ENCODE data around the gene CLSTN2.

Gene CLSTN2

DNA sequence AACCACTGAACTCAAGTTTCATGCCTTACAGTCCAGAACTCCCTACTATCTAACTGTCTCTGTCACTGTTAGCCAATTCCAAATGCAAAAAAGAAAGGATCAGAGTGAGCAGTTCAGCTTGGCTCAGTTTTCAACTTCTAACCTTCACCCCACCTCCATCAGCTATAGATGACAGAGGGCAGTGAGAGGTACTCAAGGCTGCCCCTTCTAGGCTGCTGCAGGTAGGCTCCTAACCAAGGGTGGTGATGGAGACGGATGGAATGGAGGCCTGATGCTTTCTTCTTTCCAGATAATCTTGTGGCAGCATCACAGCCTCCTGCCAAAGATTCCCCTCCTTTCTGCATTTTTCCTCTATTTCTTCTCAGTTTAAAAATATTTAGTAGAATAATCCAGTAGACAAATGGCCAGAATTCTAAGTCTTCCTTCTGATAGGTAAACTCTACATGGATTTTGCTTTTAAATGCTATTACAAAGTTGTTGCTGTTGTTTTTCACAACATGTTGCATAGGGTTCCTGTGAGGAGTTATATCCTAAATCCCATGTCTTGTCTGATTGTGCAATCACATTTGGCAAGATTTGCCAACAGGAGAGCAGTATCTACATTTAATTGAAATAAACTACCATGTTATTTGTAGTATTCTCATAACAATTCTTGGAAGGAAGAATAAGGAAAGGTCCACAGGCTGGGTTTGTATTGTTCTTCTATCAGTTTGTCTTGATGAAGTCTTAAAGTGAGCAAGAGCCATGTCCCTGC is 441.3 kb downstream of the CLSTN2 start:
- DNase-seq (ENCODE audit: insufficient read length, low spot score): no peak
- TF ChIP-seq POLR2AphosphoS5 (IDR thresholded peaks at IDR 0.05; ENCODE audit: low read depth, low read length) (no peak), TAF1 (IDR thresholded peaks at IDR 0.05; ENCODE audit: low read depth, low read length) (no peak), POLR2A (IDR thresholded peaks at IDR 0.05; ENCODE audit: low read depth, low read length) (no peak), SPI1 (IDR thresholded peaks at IDR 0.05; ENCODE audit: low read depth, low read length) (no peak), POU2F2 (IDR thresholded peaks at IDR 0.05; ENCODE audit: low read depth, low read length) (no peak), PAX5 (IDR thresholded peaks at IDR 0.05; ENCODE audit: insufficient read depth, low read length, severe bottlenecking) (no peak)
- no peak for FAIRE-seq

DNA sequence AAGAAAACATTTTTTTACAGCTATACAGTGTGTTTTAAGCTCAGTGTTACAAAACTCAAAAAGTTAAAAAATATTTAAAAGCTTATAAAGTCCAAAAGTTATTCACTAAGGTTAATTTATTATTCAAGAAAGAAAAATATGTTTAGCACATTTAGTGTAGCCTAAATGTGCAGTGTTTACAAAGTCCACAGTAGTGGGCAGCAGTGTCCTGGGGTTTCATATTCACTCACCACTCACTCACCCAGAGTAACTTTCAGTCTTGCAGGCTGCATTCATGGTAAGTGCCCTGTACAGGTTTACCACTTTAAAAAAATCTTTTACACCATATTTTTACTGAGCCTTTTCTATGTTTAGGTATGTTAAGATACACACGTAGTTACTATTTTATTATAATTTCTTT is 442.7 kb downstream of the CLSTN2 start:
- TF ChIP-seq POLR2A (IDR thresholded peaks at IDR 0.05; ENCODE audit: low read depth, low read length) (no peak), SPI1 (IDR thresholded peaks at IDR 0.05; ENCODE audit: low read depth, low read length) (no peak), PAX5 (IDR thresholded peaks at IDR 0.05; ENCODE audit: insufficient read depth, low read length, severe bottlenecking) (no peak)
- FAIRE-seq (no peak), DNase-seq (ENCODE audit: insufficient read length, low spot score) (no peak)

DNA sequence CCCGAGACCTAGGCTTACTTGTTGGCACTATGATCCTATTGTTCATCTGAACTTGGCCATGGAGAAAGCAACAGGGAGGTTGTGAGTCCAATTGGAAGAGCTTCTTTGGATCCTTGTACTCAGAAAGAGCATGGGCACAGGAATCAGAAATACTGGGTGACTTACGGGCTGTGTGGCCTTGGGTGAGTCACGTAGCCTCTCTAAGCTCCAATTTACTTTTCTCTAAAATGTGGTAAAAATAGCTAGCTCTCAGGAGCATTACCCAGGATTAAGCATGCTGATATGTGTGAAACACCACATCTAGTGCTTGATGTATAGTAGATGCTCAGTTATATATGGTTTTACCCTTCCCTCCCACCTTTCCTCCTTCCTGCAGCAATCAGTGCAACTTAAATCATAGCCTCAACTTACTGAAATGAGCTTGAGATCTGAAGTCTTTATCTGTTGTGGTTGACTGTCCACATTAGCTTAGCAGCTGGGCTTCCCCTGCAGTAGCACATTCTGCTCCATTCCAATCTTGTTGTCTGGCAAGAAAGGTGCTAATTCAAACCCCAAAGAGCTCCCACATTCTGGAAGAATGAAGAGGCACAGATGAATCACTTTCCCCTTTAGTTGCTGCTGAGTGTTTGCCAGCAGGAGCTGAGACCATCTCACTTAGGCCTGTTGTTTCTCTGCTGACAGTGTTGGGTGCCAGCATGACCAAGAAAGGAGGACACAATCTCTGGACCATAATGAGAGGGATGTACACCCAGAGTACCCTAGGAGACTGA is 443.8 kb downstream of the CLSTN2 start:
- no peak for FAIRE-seq

DNA sequence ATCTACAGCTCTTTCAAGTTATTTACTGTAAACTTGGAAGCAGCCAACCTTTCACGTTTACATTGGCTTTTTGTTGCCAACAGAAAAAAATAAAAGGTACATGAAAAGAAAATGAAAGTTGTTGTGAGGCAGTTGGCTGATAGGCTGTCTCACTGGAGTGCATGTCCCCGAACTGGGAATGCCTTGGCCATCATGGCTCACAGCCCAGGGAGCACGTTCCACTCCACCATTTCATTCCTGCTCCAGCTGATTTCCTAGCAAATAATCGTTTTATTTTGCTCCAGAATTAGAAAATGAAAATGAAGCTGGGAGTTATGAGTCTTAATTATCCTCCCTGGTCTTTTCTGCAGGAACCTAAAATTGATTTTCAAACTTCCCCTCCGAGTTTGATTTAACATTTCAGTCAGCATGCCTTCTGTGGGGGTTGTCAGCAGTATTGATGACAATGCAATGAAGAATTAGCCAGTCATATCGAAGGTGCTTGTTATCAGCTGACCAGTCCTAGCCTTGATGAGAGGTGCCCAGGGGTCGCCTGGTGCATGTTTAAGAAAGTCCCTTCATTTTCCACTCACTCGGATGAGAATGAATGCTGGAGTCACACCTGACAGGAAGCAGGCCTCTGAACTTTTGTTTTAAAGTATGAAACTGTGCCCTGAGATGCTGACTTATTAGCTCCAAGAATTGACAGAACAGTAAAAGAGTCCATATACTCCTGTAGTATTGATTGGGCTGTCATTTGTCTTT is 449.2 kb downstream of the CLSTN2 start:
- FAIRE-seq (no peak), DNase-seq (ENCODE audit: insufficient read length, low spot score) (no peak)
- TF ChIP-seq PAX5 (IDR thresholded peaks at IDR 0.05; ENCODE audit: insufficient read depth, low read length, severe bottlenecking) (no peak), POLR2A (IDR thresholded peaks at IDR 0.05; ENCODE audit: low read depth, low read length) (no peak), SPI1 (IDR thresholded peaks at IDR 0.05; ENCODE audit: low read depth, low read length) (no peak), POLR2AphosphoS5 (IDR thresholded peaks at IDR 0.05; ENCODE audit: low read depth, low read length) (no peak), POU2F2 (IDR thresholded peaks at IDR 0.05; ENCODE audit: low read depth, low read length) (no peak), TAF1 (IDR thresholded peaks at IDR 0.05; ENCODE audit: low read depth, low read length) (no peak)

More for the DNA sequence above, 443.8 kb downstream of the CLSTN2 start:
- TF ChIP-seq SPI1 (IDR thresholded peaks at IDR 0.05; ENCODE audit: low read depth, low read length) (no peak), POLR2AphosphoS5 (IDR thresholded peaks at IDR 0.05; ENCODE audit: low read depth, low read length) (no peak), TAF1 (IDR thresholded peaks at IDR 0.05; ENCODE audit: low read depth, low read length) (no peak), PAX5 (IDR thresholded peaks at IDR 0.05; ENCODE audit: insufficient read depth, low read length, severe bottlenecking) (no peak)
- DNase-seq (ENCODE audit: insufficient read length, low spot score): no peak

DNA sequence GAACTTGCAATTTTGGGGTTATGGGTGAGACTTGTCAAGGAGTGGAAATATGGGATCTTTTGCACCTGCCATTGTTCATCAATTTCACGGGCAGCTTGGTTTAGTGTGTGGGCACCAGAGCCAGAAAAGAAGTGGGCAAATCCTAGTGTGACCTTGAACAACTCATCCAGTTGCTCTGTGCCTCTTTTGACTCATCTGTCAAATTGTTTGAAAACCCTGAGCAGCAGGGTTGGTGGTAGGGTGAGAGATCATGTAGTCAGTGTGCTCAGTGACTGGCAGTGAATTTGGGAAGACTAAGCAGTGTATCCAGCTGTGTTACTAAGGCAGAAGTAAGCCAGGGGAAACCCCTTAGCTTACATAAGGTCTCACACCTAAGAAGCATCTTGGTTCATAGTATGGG is 449.9 kb downstream of the CLSTN2 start:
- FAIRE-seq: no peak
- TF ChIP-seq POLR2A (IDR thresholded peaks at IDR 0.05; ENCODE audit: low read depth, low read length): no peak
- no peak for TF ChIP-seq POU2F2 (IDR thresholded peaks at IDR 0.05; ENCODE audit: low read depth, low read length)
- no peak for TF ChIP-seq TAF1 (IDR thresholded peaks at IDR 0.05; ENCODE audit: low read depth, low read length)
- no peak for TF ChIP-seq PAX5 (IDR thresholded peaks at IDR 0.05; ENCODE audit: insufficient read depth, low read length, severe bottlenecking)
- no peak for TF ChIP-seq POLR2AphosphoS5 (IDR thresholded peaks at IDR 0.05; ENCODE audit: low read depth, low read length)
- TF ChIP-seq SPI1 (IDR thresholded peaks at IDR 0.05; ENCODE audit: low read depth, low read length): no peak
- DNase-seq (ENCODE audit: insufficient read length, low spot score): no peak

DNA sequence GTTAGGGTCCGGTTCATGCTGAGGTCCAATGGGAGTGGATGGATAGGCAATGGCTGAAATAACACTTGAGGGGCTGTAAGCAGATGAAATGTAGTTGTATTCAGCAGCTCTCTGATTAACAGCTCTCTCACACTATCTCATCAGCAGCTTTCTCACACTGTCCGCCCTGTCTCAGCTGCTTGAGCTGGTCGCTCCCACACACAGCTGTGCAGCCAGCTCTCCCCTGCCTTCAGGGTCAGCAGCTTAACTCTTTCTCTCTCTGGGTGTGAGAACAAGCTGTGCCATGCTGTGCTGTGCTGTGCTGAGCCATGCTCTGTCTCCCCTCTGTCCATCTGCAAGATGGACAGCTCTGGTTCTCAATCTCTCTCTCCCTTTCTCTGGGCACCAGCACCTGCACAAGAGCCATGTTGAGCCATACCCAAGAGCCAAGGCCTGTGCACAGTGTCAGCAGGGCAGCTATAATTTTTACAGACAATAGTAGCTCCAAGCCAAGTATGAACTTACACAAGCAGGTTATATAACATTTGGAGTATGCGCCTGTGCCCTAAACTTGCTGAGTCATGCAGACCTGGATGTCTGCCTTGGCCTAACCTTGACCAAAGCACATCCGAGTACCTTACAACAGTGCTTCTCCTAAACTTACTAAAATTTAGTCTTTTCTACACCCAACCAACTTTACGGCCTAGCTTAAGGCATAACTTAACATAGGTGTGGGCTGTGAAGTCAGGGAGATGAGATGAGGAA is 451.5 kb downstream of the CLSTN2 start:
- FAIRE-seq: no peak
- TF ChIP-seq TAF1 (IDR thresholded peaks at IDR 0.05; ENCODE audit: low read depth, low read length) (no peak), POLR2A (IDR thresholded peaks at IDR 0.05; ENCODE audit: low read depth, low read length) (no peak), SPI1 (IDR thresholded peaks at IDR 0.05; ENCODE audit: low read depth, low read length) (no peak), POU2F2 (IDR thresholded peaks at IDR 0.05; ENCODE audit: low read depth, low read length) (no peak), PAX5 (IDR thresholded peaks at IDR 0.05; ENCODE audit: insufficient read depth, low read length, severe bottlenecking) (no peak)
- no peak for DNase-seq (ENCODE audit: insufficient read length, low spot score)

DNA sequence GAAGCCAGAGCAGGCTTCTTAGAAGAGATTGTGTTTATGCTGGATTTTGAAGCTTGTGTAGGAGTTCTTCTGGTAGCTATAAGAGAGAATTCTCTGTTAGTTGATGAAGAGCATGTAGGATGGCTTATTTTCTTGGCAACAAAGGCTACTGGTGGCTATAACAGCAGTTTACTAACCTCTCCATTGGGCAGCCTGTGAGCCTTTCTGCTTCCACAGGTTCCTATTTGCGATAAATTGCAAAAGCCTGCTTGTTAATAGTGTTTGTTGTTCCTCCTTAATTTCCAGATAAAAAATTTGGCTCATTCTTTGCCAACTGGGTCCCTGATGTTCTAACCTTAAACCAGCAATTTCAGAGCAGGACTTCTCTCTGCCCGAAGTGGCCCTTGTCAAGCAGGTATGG is 452.3 kb downstream of the CLSTN2 start:
- FAIRE-seq: no peak
- no peak for DNase-seq (ENCODE audit: insufficient read length, low spot score)

DNA sequence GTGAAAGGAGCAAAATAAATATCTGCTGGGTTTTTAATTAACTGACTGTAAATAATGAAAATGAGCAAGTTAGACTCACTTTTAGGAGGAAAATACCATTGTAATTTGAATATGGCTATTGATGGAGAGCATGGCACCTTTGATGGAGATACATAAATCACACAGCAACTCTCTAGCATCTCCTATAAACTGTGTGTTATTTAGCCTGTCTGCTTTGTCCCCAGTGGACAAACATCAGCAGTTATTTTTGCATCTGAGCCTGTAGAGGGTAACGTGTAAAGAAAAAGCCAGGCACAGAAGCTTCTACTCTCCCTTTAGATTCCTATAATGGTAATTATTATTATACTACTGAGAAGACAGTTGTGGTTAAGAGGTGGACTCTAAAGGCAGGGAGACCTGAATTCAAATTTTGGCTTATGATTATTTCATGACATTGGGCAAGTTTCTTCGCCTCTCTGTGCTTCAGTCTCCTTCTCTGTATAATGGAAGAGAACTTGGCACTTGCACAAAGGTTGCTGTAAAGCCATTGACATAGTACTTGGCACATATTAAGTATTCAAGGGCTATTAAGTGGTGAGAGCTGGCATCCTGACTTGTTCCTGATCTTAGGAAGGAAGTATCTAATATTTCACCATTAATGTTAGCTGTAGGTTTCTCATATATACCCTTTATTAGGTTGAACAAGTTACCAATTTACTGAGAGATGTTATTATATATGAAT is 453.4 kb downstream of the CLSTN2 start:
- no peak for FAIRE-seq
- DNase-seq (ENCODE audit: insufficient read length, low spot score): no peak
- no peak for TF ChIP-seq POLR2A (IDR thresholded peaks at IDR 0.05; ENCODE audit: low read depth, low read length)
- TF ChIP-seq POU2F2 (IDR thresholded peaks at IDR 0.05; ENCODE audit: low read depth, low read length): no peak
- no peak for TF ChIP-seq SPI1 (IDR thresholded peaks at IDR 0.05; ENCODE audit: low read depth, low read length)
- TF ChIP-seq POLR2AphosphoS5 (IDR thresholded peaks at IDR 0.05; ENCODE audit: low read depth, low read length): no peak
- no peak for TF ChIP-seq TAF1 (IDR thresholded peaks at IDR 0.05; ENCODE audit: low read depth, low read length)

More for the DNA sequence above, 452.3 kb downstream of the CLSTN2 start:
- TF ChIP-seq PAX5 (IDR thresholded peaks at IDR 0.05; ENCODE audit: insufficient read depth, low read length, severe bottlenecking) (no peak), SPI1 (IDR thresholded peaks at IDR 0.05; ENCODE audit: low read depth, low read length) (no peak), POLR2A (IDR thresholded peaks at IDR 0.05; ENCODE audit: low read depth, low read length) (no peak), TAF1 (IDR thresholded peaks at IDR 0.05; ENCODE audit: low read depth, low read length) (no peak), POLR2AphosphoS5 (IDR thresholded peaks at IDR 0.05; ENCODE audit: low read depth, low read length) (no peak), POU2F2 (IDR thresholded peaks at IDR 0.05; ENCODE audit: low read depth, low read length) (no peak)
